ENCODE data around the gene TNIK.
"Not testable (repeated sequence)": the region's sequence is repeated elsewhere in the genome, so short reads cannot be mapped to it uniquely, and the experiment has no call there.

TNIK gene

GRCh38 chr3:171445620-171446204 is 14.5 kb downstream of the TNIK start:
- DNase-seq (ENCODE audit: low read depth) = no peak

- no peak for DNase-seq (ENCODE audit: low read depth)
Measured at GRCh38 chr3:171444001-171444690, 16.1 kb downstream of the TNIK start.

GRCh38 chr3:171443211-171443957 is 16.8 kb downstream of the TNIK start:
- no peak for DNase-seq (ENCODE audit: low read depth)

GRCh38 chr3:171442184-171442583 is 18.0 kb downstream of the TNIK start:
- no peak for DNase-seq (ENCODE audit: low read depth)

GRCh38 chr3:171441381-171441780 is 18.8 kb downstream of the TNIK start:
- no peak for DNase-seq (ENCODE audit: low read depth)

- no peak for DNase-seq (ENCODE audit: low read depth)
Measured at GRCh38 chr3:171439996-171440395, 20.2 kb downstream of the TNIK start.

GRCh38 chr3:171437115-171437756 is 23.0 kb downstream of the TNIK start:
- DNase-seq (ENCODE audit: low read depth) = no peak

- DNase-seq (ENCODE audit: low read depth) = no peak
Measured at GRCh38 chr3:171436380-171436779, 23.8 kb downstream of the TNIK start.

GRCh38 chr3:171435757-171436156 is 24.4 kb downstream of the TNIK start:
- DNase-seq (ENCODE audit: low read depth) = no peak

GRCh38 chr3:171435143-171435542 is 25.1 kb downstream of the TNIK start:
- DNase-seq (ENCODE audit: low read depth) = no peak

GRCh38 chr3:171432548-171432947 is 27.7 kb downstream of the TNIK start:
- DNase-seq (ENCODE audit: low read depth) = no peak

GRCh38 chr3:171431550-171431949 is 28.7 kb downstream of the TNIK start:
- no peak for DNase-seq (ENCODE audit: low read depth)

- DNase-seq (ENCODE audit: low read depth) = no peak
Measured at GRCh38 chr3:171430530-171430929, 29.7 kb downstream of the TNIK start.

- no peak for DNase-seq (ENCODE audit: low read depth)
Measured at GRCh38 chr3:171429635-171430034, 30.6 kb downstream of the TNIK start.

GRCh38 chr3:171428892-171429291 is 31.3 kb downstream of the TNIK start:
- no peak for DNase-seq (ENCODE audit: low read depth)

- DNase-seq (ENCODE audit: low read depth) = no peak
Measured at GRCh38 chr3:171428321-171428787, 31.9 kb downstream of the TNIK start.

- DNase-seq (ENCODE audit: low read depth) = no peak
Measured at GRCh38 chr3:171427771-171428320, 32.4 kb downstream of the TNIK start.

GRCh38 chr3:171424063-171424462 is 36.1 kb downstream of the TNIK start:
- not testable (repeated sequence) for DNase-seq (ENCODE audit: low read depth)

GRCh38 chr3:171422855-171423254 is 37.4 kb downstream of the TNIK start:
- not testable (repeated sequence) for DNase-seq (ENCODE audit: low read depth)

- DNase-seq (ENCODE audit: low read depth) = no peak
Measured at GRCh38 chr3:171420667-171421066, 39.5 kb downstream of the TNIK start.

GRCh38 chr3:171419457-171419856 is 40.7 kb downstream of the TNIK start:
- no peak for DNase-seq (ENCODE audit: low read depth)

GRCh38 chr3:171417813-171418212 is 42.4 kb downstream of the TNIK start:
- no peak for DNase-seq (ENCODE audit: low read depth)

Measured in stimulated activated CD8-positive, alpha-beta memory T cell treated with anti-CD3 and anti-CD28 coated beads, Interleukin-7, amount 100 ng/mL, for 24 hours (primary cell).